Measurements from ENCODE around the gene ELMOD2.
A peak's percentile ranks its signal among the peaks of the same experiment; 100 is the strongest.
"Not testable (repeated sequence)": the region's sequence is repeated elsewhere in the genome, so short reads cannot be mapped to it uniquely, and the experiment has no call there.

Gene ELMOD2, protein sequence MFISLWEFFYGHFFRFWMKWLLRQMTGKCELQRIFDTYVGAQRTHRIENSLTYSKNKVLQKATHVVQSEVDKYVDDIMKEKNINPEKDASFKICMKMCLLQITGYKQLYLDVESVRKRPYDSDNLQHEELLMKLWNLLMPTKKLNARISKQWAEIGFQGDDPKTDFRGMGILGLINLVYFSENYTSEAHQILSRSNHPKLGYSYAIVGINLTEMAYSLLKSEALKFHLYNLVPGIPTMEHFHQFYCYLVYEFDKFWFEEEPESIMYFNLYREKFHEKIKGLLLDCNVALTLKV

DNA sequence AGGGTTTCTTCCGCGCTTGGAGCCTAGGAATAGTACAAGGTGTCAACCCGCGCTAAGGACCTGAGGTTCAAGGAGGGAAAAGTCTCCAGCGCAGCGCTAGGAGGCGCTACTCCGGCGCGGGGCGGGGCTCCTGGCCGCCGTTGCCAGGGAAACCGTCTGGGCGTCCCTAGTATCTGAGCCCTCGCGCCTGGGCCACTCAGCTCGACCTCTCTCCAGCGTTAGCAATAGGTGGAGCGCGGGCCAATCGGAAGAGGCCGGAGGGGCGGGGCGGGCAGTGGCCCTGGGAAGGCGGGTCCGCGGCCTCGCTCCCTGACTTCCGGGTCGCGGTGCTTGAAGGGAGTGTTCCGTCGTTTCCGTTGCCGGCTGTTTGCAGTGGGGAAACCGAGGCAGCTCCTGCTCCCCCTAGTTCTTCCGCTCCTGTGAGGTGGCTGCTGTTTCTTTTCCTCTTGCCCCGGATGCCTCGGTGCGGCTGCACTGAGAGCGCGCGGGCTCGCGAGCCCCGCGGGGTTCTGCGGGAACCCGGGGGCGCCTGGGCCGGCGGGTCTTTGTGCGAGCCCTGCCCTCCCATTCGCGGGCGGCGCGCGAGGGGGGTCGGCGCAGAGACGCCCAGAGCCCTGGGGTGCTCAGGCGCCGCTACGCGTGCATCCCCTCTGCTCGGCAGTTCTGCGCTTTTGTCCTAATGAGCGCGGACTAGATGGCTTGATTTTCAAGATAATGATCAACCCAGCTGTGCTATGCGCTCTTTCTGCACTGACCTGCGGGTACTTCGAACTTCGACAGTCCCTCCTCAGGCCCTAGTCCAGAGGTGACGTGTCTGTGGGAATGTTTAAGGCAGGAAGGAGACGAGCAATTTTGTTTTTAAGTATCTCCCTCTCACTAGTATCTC is at the start of gene ELMOD2:
Gene ELMOD2 (plus strand): TSS at position 312 of the 886 bp plus-strand sequence. CDS start 1,261 bp downstream, outside the sequence.
- DNase-seq, result peak; percentile 91 to 97 (median 95)

DNA sequence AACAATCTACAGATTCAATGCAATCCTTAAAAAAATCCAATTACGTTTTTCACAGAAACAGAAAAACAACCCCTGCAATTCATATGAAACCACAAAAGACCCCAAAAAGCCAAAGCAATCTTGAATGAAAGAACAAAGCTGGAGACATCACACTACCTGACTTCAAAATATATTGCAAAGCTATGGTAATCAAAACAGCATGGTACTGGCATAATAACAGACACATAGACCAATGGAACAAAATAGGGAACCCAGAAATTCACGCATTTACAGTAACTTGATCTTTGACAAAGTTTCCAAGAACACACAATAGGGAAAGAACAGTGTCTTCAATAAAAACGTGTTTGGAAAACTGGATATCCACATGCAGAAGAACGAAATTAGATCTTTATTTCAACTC is 40.5 kb upstream of the ELMOD2 start:
- DNase-seq, result no peak

DNA sequence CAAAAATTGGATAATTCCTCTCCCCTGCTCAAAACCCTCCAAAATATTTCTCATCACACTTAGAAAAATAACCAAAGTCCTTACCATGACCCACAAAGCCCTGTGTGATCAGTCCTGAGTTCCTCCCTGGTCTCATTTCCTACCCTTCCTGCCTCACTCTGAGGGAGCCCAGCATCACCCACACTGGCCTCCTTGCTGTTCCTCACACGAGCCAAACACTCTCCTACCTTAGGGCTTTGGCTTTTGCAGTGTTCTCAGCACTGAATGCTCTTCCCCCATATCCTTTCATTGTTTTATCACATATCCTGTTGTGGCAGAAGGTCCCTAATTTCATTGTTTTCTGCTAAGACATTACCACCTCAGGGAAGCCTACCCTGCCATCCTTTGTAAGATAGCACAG is 38.0 kb upstream of the ELMOD2 start:
- no peak for DNase-seq

- DNase-seq, result no peak
These were observed 26.6 kb upstream of the ELMOD2 start for GRCh38 chr4:140497405-140497746.

- DNase-seq, result no peak
These were observed 26.0 kb upstream of the ELMOD2 start, which contains the start of gene MGAT4D for GRCh38 chr4:140497747-140498636. Gene MGAT4D (minus strand): TSS chr4:140498293. CDS start chr4:140498222, 71 bp downstream.

- DNase-seq, result no peak
These were observed 24.6 kb upstream of the ELMOD2 start for GRCh38 chr4:140499391-140499790.

GRCh38 chr4:140504261-140504660 is 19.7 kb upstream of the ELMOD2 start:
- DNase-seq, result no peak

- DNase-seq, result not testable (repeated sequence)
These were observed 10.2 kb upstream of the ELMOD2 start for GRCh38 chr4:140513765-140514164.

DNA sequence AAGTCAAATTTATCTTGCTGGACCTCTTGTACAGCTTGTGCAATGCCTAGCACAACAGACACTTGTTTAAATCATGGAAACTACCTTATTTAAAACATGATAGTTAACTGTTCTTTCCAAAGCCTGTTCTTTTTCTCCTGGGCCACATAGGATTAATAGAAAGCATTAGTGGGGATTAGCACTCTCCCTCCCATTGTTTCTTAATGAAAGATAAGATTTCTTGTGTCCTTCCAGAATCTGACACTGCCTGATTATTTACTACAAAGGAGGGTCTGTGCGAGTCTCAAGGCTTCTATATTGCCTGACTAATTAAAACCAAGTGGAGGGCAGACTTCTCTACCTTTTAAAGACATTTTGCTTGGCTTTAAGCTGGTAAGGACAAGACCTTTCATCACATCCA is 8.5 kb upstream of the ELMOD2 start:
- DNase-seq, result no peak

GRCh38 chr4:140523370-140523856 is 555 bp upstream of the ELMOD2 start:
- no peak for DNase-seq

GRCh38 chr4:140529434-140529833 is 5.5 kb downstream of the ELMOD2 start:
- DNase-seq, result no peak

GRCh38 chr4:140533951-140534480 is 10.0 kb downstream of the ELMOD2 start:
- DNase-seq, result no peak

DNA sequence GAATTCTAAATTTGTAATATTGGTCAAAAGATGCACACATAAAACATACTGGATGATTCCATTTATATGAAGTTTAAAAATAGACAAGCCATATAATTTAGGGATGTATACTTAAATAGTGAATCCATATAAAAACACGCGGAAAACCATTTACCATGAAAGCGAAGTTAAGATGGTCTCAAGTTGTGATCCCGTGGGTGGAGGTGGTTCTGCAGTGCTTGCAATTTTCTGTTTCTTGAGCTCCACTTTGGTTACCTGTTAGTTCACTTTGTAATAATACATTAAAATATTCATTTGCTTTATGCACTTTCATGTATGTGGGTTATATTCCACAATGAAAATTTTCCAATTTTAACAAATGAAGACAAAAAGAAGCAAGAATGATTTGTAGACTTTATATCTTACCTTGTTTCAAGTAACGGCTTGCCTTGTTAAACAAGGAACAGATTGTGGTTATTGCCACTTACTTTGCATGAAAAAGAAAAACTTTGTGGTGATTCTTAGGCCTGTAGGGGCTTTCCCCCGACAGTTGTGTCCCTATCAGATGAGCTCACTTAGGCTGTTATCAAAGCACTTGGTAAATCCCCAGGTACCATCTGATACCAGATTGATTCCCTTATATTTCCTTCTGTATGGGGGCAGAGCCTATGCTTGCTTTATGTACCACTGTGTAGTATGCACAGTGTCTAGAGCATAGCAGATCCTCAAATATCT is 32.6 kb downstream of the ELMOD2 start:
- DNase-seq, result peak in 1 of 6 experiments; percentile 16

DNA sequence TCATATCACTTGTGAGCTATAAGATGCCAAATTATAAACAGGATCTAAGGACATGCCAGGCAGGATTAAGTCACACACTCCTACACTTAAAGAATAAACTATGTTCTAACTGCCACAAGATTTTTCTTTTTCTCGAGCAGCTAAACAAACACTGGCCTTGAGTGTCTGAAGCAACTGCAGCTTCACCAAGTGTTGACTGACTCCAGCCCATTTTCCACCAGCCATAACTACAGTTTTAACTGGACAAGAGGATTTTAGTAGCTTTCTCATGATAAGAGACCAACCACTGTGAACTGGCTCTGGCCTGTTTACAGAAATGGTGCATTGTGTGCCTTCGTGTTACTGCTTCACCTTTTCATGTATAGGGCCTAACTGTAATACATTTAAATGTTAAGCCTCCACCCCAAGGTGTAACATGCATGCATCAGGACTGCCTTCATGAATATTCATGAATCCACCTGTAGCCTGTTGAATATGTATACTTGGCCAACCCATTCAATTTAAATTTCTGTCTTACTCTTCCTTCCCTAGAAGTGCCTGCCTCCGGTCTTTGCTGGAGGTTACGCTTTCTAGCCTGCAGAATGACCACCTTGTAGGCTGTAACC is 34.0 kb downstream of the ELMOD2 start:
- DNase-seq, result no peak

- DNase-seq, result no peak
These were observed 35.7 kb downstream of the ELMOD2 start for GRCh38 chr4:140559696-140560095.

DNA sequence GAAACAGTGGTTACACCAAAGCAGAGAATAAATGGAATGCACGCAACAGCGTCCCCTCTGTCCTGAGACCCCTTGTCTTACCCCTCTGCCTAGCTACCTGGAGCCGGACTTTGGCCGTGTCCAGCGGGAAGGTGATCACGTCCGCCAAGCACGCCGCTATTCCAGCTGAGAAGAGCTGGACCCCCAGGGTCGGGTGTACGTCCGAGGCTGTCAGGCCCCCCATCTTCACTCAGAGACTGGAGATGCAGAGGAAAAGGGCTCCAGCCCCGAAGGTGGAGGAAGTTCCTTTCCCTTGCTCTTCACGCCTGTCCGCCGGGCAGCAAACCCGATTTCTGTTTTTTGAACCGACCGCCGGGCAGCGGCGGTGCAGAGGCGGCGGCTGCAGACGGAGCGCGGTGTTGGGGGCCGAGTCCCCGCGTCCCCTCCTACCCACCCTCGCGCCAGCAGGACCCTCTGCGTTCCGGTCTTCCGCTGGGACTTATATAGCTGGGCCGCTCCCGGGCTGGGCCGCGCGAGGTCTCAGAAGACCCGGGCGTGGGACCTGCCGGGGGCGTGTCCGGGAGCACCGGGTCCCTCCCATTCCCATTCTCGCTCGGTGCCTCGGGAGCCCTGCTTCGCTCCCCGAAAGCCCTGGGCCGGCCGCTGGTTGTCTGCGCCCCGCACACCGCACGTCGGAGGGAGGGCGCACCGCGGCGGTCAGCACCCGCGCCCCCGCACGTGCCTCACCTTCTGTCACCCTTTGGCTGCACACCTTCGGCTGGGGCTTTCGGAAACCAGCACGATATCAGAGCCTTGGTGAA is 44.7 kb downstream of the ELMOD2 start, which contains the start of gene UCP1:
Gene UCP1 (minus strand): TSS at position 455 of the 800 bp plus-strand sequence. CDS start 232 bp downstream, at position 223.
- no peak for DNase-seq

DNA sequence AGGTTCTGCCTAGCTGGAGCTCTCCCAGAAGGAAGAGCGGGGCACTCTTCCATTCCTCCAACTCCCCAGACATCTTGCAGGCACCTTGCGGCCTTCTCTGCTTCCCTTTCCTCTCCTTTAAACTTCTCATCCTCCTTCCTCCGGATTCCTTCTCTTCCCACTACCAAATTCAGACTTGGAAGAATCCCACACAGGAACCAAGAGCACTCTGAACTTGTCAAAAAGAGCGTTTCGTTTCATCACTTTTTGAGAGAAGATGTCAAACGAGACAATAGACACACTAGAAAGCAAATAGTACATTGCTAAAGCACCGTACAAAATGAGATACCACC is 45.3 kb downstream of the ELMOD2 start:
- DNase-seq, result no peak

DNA sequence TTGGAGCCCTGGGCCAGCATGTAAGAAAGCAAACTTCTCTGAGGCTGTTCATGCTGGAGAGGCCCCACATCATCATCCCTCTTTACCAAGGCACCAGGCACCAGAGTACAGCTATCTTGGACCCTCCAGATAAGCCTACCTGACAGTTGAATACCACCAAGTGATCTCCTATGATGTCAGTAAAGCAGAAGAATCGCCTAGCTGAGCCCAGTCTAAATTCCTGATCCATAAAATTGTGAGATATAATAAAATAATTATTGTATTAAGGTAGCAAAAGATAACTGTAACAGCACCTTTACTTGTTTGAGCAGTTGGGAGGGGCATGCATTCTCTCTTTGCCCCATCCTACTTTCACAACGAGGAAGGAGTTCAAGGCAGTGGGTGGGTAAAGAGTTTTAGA is 47.7 kb downstream of the ELMOD2 start:
- DNase-seq, result no peak

DNA sequence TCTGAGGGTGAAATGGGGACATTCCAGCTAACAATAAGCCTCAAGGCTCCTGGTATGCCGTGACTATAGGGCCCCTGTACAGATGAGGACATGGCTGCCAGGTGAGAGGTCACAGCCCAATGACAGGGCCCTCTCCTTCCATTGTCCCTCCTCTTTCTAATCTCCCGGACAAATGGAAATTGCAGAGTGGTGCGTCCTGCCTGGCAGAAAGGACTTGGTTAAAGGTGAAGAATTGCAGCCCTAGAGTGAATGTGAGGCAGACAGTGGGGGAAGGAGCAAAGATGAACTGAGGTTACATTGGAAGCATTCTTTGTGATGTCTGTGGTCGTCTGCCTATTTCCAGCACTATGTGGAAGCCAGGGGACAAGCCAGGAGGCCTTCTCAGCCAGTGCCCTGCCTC is 51.5 kb downstream of the ELMOD2 start:
- no peak for DNase-seq

DNA sequence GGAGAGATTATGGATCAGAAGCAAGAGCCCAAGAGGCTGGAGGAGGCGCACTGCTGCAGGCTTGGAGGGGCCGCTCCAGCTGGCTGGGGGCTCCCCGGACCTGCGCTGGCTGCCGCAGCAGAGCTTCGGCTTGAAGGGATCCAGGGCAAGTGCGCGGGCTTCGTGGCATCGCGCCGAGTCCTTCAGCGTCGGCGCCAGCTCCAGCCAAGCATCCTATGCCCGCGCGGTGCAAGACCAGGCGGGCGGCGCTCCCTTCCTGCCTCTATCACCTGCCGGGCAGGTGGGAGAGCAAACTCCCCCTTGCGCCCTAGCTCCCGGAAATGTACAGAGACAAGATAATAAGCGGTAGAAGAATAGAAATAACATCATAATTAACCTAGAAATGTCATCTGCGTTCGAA is 55.3 kb downstream of the ELMOD2 start:
- no peak for DNase-seq

DNA sequence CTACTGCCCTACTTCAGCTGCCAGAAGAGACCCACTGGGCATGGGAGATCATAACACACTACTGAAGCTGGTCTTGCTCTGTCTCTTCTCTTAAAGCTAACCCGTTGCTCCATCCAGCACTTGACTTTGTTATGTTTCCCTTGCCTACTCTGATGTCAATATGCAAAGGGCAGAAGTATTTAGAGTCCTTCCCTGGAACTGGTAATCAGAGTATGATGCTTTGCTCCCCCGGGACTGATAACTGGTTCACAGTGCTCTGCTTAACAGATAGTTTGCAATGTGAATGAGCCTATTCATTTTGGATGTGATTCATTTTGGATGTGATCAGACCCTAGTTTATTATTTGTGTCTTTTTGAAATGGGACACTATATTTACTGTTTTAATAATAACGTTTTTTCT is 57.1 kb downstream of the ELMOD2 start:
- no peak for DNase-seq

Measured in stimulated activated naive CD4-positive, alpha-beta T cell (primary cell).